SU-DHL-6 (cell line): ENCODE results near the gene EIF4A3.

Source experiments
- H2AFZ ChIP-seq: fragments of 200-600 bp; sonication (generic); 2 replicates; pipeline ENCODE4 v1.6.1; 2014; ENCODE audit warnings: low read depth, mild to moderate bottlenecking, moderate library complexity, mixed read lengths, antibody characterized with exemption, low read length; ENCODE audit not compliant: severe bottlenecking
- H3F3A ChIP-seq: fragments of 200-600 bp; shearing (Covaris generic); 2 replicates; pipeline ENCODE4 v1.6.0; 2016; ENCODE audit warnings: antibody characterized with exemption, mild to moderate bottlenecking; ENCODE audit not compliant: insufficient read depth
- H3K27ac ChIP-seq: fragments of 200-600 bp; sonication (generic); 2 replicates; pipeline ENCODE4 v1.5.1; 2016; ENCODE audit warnings: low read depth, mild to moderate bottlenecking, low read length, moderate library complexity, mixed read lengths
- H3K27me3 ChIP-seq: fragments of 200-600 bp; sonication (generic), shearing (Covaris generic); 2 replicates; pipeline ENCODE4 v1.6.0; 2014; ENCODE audit warnings: mild to moderate bottlenecking, low read length
- H3K36me3 ChIP-seq: fragments of 200-600 bp; sonication (generic); 2 replicates; pipeline ENCODE4 v1.6.1; 2014; ENCODE audit warnings: mild to moderate bottlenecking, low read length, mixed read lengths
- H3K4me2 ChIP-seq: fragments of 300-600, 200-600 bp; shearing (Covaris generic), sonication (generic); 2 replicates; pipeline ENCODE4 v1.6.0; 2014; ENCODE audit warnings: low read length, low read depth, mild to moderate bottlenecking; ENCODE audit not compliant: poor library complexity, severe bottlenecking
- H3K4me3 ChIP-seq: fragments of 200-600 bp; sonication (generic); 2 replicates; pipeline ENCODE4 v1.5.1; 2014; ENCODE audit warnings: antibody characterized with exemption, low read length, mild to moderate bottlenecking, mixed read lengths; ENCODE audit not compliant: insufficient read depth, poor library complexity, severe bottlenecking
- H3K79me2 ChIP-seq: fragments of 200-600 bp; sonication (generic); 2 replicates; pipeline ENCODE4 v1.6.1; 2014; ENCODE audit warnings: mild to moderate bottlenecking, low read length, moderate library complexity; ENCODE audit not compliant: insufficient read depth
- H3K9ac ChIP-seq: fragments of 200-600 bp; sonication (generic); 2 replicates; pipeline ENCODE4 v1.7.0; 2014; ENCODE audit warnings: mild to moderate bottlenecking, low read length
- H3K9me2 ChIP-seq: fragments of 200-600 bp; sonication (generic); replicated peaks from 2 replicates; pipeline ENCODE4 v1.6.1; 2014; ENCODE audit warnings: low read length; ENCODE audit not compliant: insufficient read depth
- H3K9me3 ChIP-seq: fragments of 200-600 bp; sonication (generic); 2 replicates; pipeline ENCODE4 v1.6.1; 2014; ENCODE audit warnings: low read length, mixed read lengths; ENCODE audit not compliant: insufficient read depth
- H4K20me1 ChIP-seq: fragments of 200-600 bp; sonication (generic); 2 replicates; pipeline ENCODE4 v1.6.1; 2014; ENCODE audit warnings: low read depth, mild to moderate bottlenecking, antibody characterized with exemption, low read length, moderate library complexity, mixed read lengths
- CTCF ChIP-seq: fragments of 200-600 bp; sonication (generic); IDR thresholded peaks from one replicate; pipeline ENCODE4 v1.5.1; 2017; ENCODE audit warnings: antibody characterized with exemption, mild to moderate bottlenecking, low read length, moderate library complexity; ENCODE audit not compliant: insufficient read depth, poor library complexity, severe bottlenecking
- EZH2phosphoT487 ChIP-seq: fragments of 200-600 bp; sonication (generic), shearing (Covaris generic); conservative IDR thresholded peaks from 2 replicates; pipeline ENCODE4 v1.6.1; 2018; ENCODE audit warnings: mild to moderate bottlenecking, antibody characterized with exemption, low read length, moderate library complexity, mixed read lengths

EIF4A3 gene

GRCh38 chr17:80142929-80143328 lies 4.0 kb downstream of the EIF4A3 start:
- Histone ChIP-seq H4K20me1 (peaks cover 22% of the 10 kb centered on the region), H3K9me2 (no peaks in the 10 kb centered on the region), H3K4me2 (no peak overlapping the region), H3K27me3 (no peaks in the 10 kb centered on the region), H2AFZ (no peak overlapping the region), H3K9me3 (no peaks in the 10 kb centered on the region), H3K9ac (no peak overlapping the region), H3K4me3 (no peak overlapping the region), H3K27ac (no peak overlapping the region), H3F3A (no peaks in the 10 kb centered on the region), H3K79me2 (peaks cover 44% of the 10 kb centered on the region), H3K36me3 (peaks cover 51% of the 10 kb centered on the region)
- no peak for TF ChIP-seq CTCF
- no peak for TF ChIP-seq EZH2phosphoT487

- peaks cover 56% of the 10 kb centered on the region for H3K36me3 ChIP-seq
- H3K4me2 ChIP-seq = no peak overlapping the region
- H3K27ac ChIP-seq = no peak overlapping the region
- no peaks in the 10 kb centered on the region for H3K9me2 ChIP-seq
- H3F3A ChIP-seq = no peaks in the 10 kb centered on the region
- peaks cover 22% of the 10 kb centered on the region for H4K20me1 ChIP-seq
- peaks cover 42% of the 10 kb centered on the region for H3K79me2 ChIP-seq
- no peak overlapping the region for H3K9ac ChIP-seq
- no peak overlapping the region for H3K4me3 ChIP-seq
- no peaks in the 10 kb centered on the region for H3K27me3 ChIP-seq
- no peaks in the 10 kb centered on the region for H3K9me3 ChIP-seq
- TF ChIP-seq EZH2phosphoT487 (no peak), CTCF (no peak)
- no peak overlapping the region for H2AFZ ChIP-seq
These were observed 5.3 kb downstream of the EIF4A3 start for GRCh38 chr17:80141463-80142165.

- no peak overlapping the region for H3K4me2 ChIP-seq
- TF ChIP-seq CTCF (no peak), EZH2phosphoT487 (no peak)
- H4K20me1 ChIP-seq = peaks cover 1% of the 10 kb centered on the region; the same call in 1 of the 2 replicates
- no peaks in the 10 kb centered on the region for H3K27me3 ChIP-seq
- peaks cover 15% of the 10 kb centered on the region for H3K79me2 ChIP-seq
- H3K9me2 ChIP-seq = no peaks in the 10 kb centered on the region
- H3F3A ChIP-seq = no peaks in the 10 kb centered on the region
- no peaks in the 10 kb centered on the region for H3K9me3 ChIP-seq
- peaks cover 57% of the 10 kb centered on the region for H3K36me3 ChIP-seq
- H3K9ac ChIP-seq = no peak overlapping the region
- H3K4me3 ChIP-seq = no peak overlapping the region
- no peak overlapping the region for H2AFZ ChIP-seq
- H3K27ac ChIP-seq = no peak overlapping the region
These were observed 8.0 kb downstream of the EIF4A3 start for GRCh38 chr17:80138856-80139426.
